Sciatic nerve (tissue), 2 donors: ENCODE results near the gene MOGAT3. TPM values are rescaled to one million over a fixed set of nuclear protein-coding genes. Genes with fewer than 3 reads are reported as not detected.

Source experiments
- ATAC-seq: fragments of 200-7000 bp; cut with Tn5 transposase; one replicate; pipeline ENCODE4 v1.9.1; 2020; ENCODE audit warnings: mild to moderate bottlenecking, moderate library complexity
- DNase-seq: peaks from one replicate; pipeline ENCODE4 v3.0.0-alpha.2; 2020; ENCODE audit warnings: low spot score
- intact Hi-C: fragments of 100-400 bp; cut with DNase I; formaldehyde crosslinking; loops from one replicate; pipeline ENCODE4 v1.14.2; 2022
- total RNA-seq: library from RNA; stranded (reverse); fragmentation: NEBNext Ultra II Directional; extraction: Animal tissue kit (Norgen Biotek cat#: 25700); gene quantifications from one replicate; pipeline ENCODE4 v1.2.1, GENCODE V29; 2021
- donor health status: DM: no; HTN: no; CAD: no.
- donor health status: DM: no; HTN: no; CAD: no.

MOGAT3 gene
- total RNA-seq, 1 donor from 2014 or later = not detected

- no peak for DNase-seq
- intact Hi-C loops = no loop called here
- no peak for ATAC-seq
Observed at GRCh38 chr7:101235050-101235449, 34.2 kb upstream of the MOGAT3 start.

- no peak for DNase-seq
Observed at GRCh38 chr7:101234636-101235035, 33.8 kb upstream of the MOGAT3 start.

GRCh38 chr7:101233907-101234547 is 33.2 kb upstream of the MOGAT3 start:
- ATAC-seq = no peak
- intact Hi-C loops = no loop called here
- DNase-seq = no peak

More at GRCh38 chr7:101234636-101235035, 33.8 kb upstream of the MOGAT3 start:
- intact Hi-C loops = no loop called here
- no peak for ATAC-seq

DNA sequence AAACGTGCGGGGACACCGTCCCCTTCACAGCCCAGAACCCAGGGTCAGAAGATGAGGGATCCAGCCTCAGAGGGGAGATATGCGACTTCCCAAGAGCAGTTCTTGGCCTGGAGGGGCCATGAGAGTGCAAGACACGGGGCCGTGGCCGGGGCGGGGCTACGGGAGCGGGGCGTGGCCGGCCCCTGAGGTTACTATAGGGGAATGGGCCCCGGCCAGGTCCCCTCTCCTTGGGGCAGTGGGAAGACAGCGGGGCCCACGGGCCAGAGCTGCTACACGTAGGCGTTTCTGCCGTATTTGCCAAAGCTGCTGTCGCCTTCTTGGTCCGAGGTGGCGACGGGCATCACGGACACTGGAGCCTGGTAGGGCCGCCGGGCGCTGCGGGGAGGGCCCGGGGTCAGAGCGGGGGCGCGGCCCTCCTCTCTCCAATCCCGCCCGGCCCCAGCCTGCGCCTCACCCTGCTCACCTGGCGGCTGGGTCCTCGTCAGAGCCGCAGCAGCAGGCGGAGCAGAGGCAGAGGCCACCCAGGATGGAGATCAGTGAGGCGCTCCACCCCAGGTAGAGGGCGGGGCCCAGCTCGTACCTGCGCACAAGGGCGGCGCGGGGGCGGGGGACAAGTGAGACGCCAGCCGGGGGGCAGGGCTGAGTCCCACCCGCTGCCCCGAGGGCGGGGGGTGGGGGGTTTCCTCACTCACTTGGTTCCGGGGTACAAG is 31.5 kb upstream of the MOGAT3 start:
- ATAC-seq = peak; percentile 36
- intact Hi-C loops = no loop called here
- no peak for DNase-seq

- intact Hi-C loops = no loop called here
- DNase-seq = no peak
- no peak for ATAC-seq
Observed at GRCh38 chr7:101231644-101232043, 30.8 kb upstream of the MOGAT3 start.

DNA sequence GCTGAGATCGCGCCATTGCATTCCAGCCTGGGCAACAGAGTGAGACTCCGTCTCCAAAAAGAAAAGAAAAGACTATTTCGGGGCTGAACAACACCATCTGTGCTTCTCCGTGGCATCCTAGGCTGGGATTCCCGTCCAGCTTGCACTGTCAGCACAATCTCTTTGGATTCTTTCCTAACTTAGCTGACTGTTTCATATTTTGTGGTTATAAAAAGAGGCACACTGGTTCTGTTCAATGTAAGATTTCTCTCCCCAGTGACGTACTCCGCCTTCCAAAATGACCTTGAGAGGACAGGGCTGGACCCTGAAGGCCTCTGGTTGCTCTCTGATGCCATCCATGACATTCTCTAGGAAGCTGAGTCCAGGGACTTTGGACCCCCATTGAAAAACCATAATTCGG is 25.9 kb upstream of the MOGAT3 start:
- ATAC-seq = no peak
- intact Hi-C loops = no loop called here
- DNase-seq = no peak

GRCh38 chr7:101225650-101226049 is 24.8 kb upstream of the MOGAT3 start:
- DNase-seq (no peak), ATAC-seq (no peak)
- intact Hi-C loops = no loop called here

GRCh38 chr7:101223528-101223927 is 22.7 kb upstream of the MOGAT3 start:
- intact Hi-C loops = no loop called here
- no peak for ATAC-seq
- no peak for DNase-seq

DNA sequence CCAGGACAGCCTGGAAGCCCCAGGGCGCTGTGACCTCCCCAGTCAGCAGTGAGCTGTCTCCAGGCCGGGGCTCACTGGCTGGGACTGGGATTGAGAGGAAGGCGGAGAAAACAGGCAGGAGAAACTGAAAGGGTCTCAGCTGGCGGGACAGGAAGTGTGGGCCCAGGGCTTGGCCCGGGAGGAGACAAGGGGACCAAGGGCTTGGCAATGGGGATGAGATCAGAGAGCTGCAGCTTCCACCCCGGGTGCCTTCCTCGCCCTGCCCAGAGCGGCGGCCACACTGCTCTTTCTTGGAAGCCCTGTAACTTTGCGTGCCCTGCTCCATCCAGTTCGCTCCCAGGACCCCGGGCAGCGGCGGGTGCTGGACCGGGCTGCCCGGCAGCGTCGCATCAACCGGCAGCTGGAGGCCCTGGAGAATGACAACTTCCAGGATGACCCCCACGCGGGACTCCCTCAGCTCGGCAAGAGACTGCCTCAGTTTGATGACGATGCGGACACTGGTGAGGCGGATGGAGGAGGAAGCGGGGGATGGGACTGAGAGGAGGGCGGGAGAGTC is 21.5 kb upstream of the MOGAT3 start:
- intact Hi-C loops = no loop called here
- no peak for DNase-seq
- no peak for ATAC-seq

- DNase-seq = no peak
- ATAC-seq = no peak
- intact Hi-C loops = no loop called here
Observed at GRCh38 chr7:101220295-101220694, 19.5 kb upstream of the MOGAT3 start.

- ATAC-seq (no peak), DNase-seq (no peak)
- intact Hi-C loops = no loop called here
Observed at GRCh38 chr7:101218236-101219125, 17.6 kb upstream of the MOGAT3 start.

DNA sequence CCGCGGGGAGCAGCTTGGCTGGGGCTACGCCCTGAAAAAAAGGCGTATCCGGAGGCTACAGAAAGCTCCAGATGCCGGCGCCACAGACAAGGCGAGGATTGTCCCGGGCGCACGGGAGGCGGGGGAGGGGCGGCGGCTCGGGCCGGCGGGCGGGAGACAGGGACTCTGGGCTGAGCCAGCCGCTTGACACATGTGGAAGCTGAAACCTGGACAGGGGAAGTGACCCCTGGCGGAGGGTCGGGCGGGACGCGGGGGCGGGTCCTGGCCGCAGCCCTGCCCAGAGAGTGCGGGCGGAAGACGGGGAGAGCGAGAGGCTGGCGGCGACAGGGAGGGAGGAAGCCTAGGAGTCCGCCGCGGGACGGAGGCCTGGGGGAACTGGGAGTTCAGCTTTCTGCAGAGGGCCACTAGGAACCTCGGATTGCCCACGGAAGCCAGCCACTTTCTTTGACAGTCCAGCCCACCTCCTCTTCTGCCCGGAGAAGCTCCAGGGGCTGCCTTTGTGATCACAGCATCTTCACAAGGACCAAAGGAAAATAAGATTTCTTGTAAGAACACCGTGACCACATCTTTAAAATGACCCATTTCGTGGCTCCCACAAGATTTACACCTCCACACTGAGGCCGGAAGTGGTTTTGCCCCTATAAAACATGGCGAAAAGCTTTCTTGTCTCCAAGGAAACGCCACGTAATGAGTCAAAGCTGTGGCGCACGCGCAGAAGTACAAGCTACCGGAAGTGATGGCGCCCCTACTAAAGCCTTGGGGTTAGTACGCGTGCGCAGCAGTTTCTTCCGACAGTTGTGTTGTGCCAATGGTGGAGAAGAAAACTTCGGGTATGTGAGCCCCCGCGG is 16.8 kb upstream of the MOGAT3 start, which contains the start of the genes PLOD3 and ZNHIT1:
Gene PLOD3 (minus strand): TSS at position 194 of the 848 bp plus-strand sequence. CDS start 307 bp downstream, outside the sequence.
Gene ZNHIT1 (plus strand): TSS at position 778 of the 848 bp plus-strand sequence. CDS start 31 bp downstream, at position 809.
- DNase-seq (peak; percentile 97), ATAC-seq (peak; percentile 96)
- intact Hi-C loops = no loop called here

DNA sequence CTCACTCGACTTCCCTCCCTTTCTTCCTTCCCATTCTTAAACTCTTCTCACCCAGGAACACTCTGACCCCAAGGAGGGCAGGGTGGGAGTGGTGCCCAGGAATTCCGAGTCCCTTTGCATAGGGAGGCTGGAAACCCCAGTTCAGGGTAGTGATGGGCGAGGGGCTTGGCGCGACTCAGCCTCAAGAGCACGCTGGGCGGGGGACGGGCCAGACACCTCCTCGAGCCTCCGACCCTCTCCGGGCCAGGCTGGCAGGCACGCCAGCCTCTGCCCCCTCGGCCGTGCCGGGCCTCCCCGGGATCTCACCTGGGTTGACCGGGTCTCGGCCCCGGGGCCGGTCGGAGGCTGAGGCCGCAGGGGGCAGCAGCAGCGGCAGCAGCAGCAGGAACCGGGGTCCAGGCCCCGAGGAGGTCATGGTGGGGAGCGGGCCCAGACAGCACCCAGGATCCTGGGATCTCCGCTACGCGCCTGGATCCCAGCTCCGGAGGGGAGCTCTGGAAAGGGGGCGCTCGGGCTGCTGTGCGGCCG is 16.1 kb upstream of the MOGAT3 start:
- DNase-seq = no peak
- ATAC-seq = no peak
- intact Hi-C loops = no loop called here

- no peak for DNase-seq
- intact Hi-C loops = no loop called here
Observed at GRCh38 chr7:101216001-101216859, 15.4 kb upstream of the MOGAT3 start.

DNA sequence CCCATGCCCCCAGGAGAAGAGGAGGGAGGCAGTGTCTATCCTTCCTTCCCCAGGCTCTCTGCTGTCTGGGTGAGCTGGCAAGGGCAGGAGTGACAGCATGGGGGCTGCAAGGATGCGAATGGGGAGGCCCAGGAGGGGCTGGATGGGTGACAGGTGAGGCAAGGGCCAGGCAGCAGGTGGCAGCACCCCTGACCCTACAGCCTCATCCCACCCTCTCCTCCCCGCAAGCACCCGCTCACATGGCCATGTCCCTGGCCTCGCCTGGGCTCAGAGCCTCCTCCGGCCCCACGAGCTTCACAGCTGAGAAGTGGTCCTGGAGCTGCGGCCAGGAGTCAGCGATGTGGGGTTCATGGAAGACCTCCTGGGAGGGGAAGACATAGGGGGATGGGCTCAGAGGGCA is 11.2 kb upstream of the MOGAT3 start:
- no peak for DNase-seq
- no peak for ATAC-seq
- intact Hi-C loops = no loop called here

More at GRCh38 chr7:101216001-101216859, 15.4 kb upstream of the MOGAT3 start:
- ATAC-seq = no peak

DNA sequence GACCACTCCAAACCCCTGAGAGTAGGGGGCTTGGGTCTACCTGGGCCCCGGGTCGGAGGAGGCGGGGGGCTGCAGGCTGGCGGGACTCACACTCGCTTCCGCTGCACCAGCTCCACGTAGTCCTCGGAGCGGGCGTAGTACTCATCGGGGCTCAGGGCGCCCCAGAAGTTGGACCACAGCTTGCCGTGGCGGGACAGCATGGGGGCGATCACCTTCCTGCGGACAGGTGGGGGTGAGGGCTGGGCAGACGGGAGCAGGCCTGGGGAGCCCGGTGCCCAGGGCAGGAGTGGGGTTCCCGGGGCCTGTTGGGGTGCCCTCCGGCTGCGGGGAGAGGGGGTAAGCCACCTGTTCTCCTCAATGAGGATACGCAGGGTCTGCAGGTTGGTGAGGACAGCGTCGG is 10.7 kb upstream of the MOGAT3 start:
- DNase-seq = no peak
- intact Hi-C loops = no loop called here
- ATAC-seq = no peak

- intact Hi-C loops = no loop called here
- DNase-seq (no peak), ATAC-seq (no peak)
Observed at GRCh38 chr7:101210143-101210542, 9.3 kb upstream of the MOGAT3 start.
